ENCODE results near the gene UNC119B. TPM values are rescaled to one million over a fixed set of nuclear protein-coding genes. Genes with fewer than 3 reads are reported as not detected.
A peak's percentile ranks its signal among the peaks of the same experiment; 100 is the strongest.

UNC119B gene
- total RNA-seq, 2 donors from 2014 or later = 52.8 to 60.7 TPM

GRCh38 chr12:120690978-120691377 lies 19.3 kb upstream of the UNC119B start:
- no peaks in the 10 kb centered on the region for H3K9me3 Mint-ChIP-seq
- no peak for DNase-seq
- no peak overlapping the region for H3K4me3 ChIP-seq (ENCODE audit: low read length)
- no peak overlapping the region for H3K27ac ChIP-seq (ENCODE audit: low read depth, low read length)
- H3K27ac Mint-ChIP-seq = no peak overlapping the region
- no peak for TF ChIP-seq CTCF (conservative IDR thresholded peaks at IDR 0.05)
- 90 to 100% methylated on average over 1 to 3 of the region's 3 CpGs for WGBS, 2 experiments (ENCODE audit: insufficient coverage in 1 of 2, insufficient read length in 1 of 2)
- H3K27me3 ChIP-seq (ENCODE audit: control insufficient read depth, insufficient read depth, low read length, poor library complexity, severe bottlenecking) = no peaks in the 10 kb centered on the region
- H3K4me1 ChIP-seq (ENCODE audit: control insufficient read depth, insufficient read depth, low read length) = no peaks in the 10 kb centered on the region
- H3K36me3 ChIP-seq (ENCODE audit: control insufficient read depth, insufficient read depth, low read length) = peaks cover 35% of the 10 kb centered on the region
- no peaks in the 10 kb centered on the region for H3K9me3 ChIP-seq (ENCODE audit: control insufficient read depth, low read length)
- peaks cover 31% of the 10 kb centered on the region for H3K36me3 Mint-ChIP-seq (ENCODE audit: low read depth)
- no peaks in the 10 kb centered on the region for H3K27me3 Mint-ChIP-seq (ENCODE audit: insufficient read depth)
- H3K4me1 Mint-ChIP-seq = peaks cover 42% of the 10 kb centered on the region
- no peak overlapping the region for H3K4me3 Mint-ChIP-seq
- H3K9ac ChIP-seq (ENCODE audit: extremely low read depth, low read length, poor library complexity, severe bottlenecking) = no peak overlapping the region

- H3K4me3 ChIP-seq (ENCODE audit: low read length) = no peak overlapping the region
- Mint-ChIP-seq H3K9me3 (no peaks in the 10 kb centered on the region), H3K36me3 (ENCODE audit: low read depth) (peaks cover 47% of the 10 kb centered on the region), H3K4me3 (no peak overlapping the region), H3K27ac (peak overlapping the region; percentile 2), H3K27me3 (ENCODE audit: insufficient read depth) (no peaks in the 10 kb centered on the region), H3K4me1 (peaks cover 42% of the 10 kb centered on the region)
- peak overlapping the region; percentile 45 for H3K27ac ChIP-seq (ENCODE audit: low read depth, low read length)
- no peak for TF ChIP-seq CTCF (conservative IDR thresholded peaks at IDR 0.05)
- H3K9me3 ChIP-seq (ENCODE audit: control insufficient read depth, low read length) = no peaks in the 10 kb centered on the region
- no peaks in the 10 kb centered on the region for H3K27me3 ChIP-seq (ENCODE audit: control insufficient read depth, insufficient read depth, low read length, poor library complexity, severe bottlenecking)
- peaks cover 51% of the 10 kb centered on the region for H3K36me3 ChIP-seq (ENCODE audit: control insufficient read depth, insufficient read depth, low read length)
- H3K9ac ChIP-seq (ENCODE audit: extremely low read depth, low read length, poor library complexity, severe bottlenecking) = no peak overlapping the region
- H3K4me1 ChIP-seq (ENCODE audit: control insufficient read depth, insufficient read depth, low read length) = no peaks in the 10 kb centered on the region
- WGBS, 2 experiments (ENCODE audit: insufficient coverage in 1 of 2, insufficient read length in 1 of 2) = 88 to 92% methylated on average over 10 to 11 of the region's 11 CpGs
- DNase-seq = no peak
These were observed 17.7 kb upstream of the UNC119B start for GRCh38 chr12:120692524-120693033.

- peaks cover 58% of the 10 kb centered on the region for H3K36me3 Mint-ChIP-seq (ENCODE audit: low read depth)
- no peak overlapping the region for H3K9ac ChIP-seq (ENCODE audit: extremely low read depth, low read length, poor library complexity, severe bottlenecking)
- WGBS, 2 experiments (ENCODE audit: insufficient coverage in 1 of 2, insufficient read length in 1 of 2) = 72 to 81% methylated on average over 4 of the region's 4 CpGs
- no peak overlapping the region for H3K4me3 ChIP-seq (ENCODE audit: low read length)
- no peak overlapping the region for H3K4me3 Mint-ChIP-seq
- no peak for TF ChIP-seq CTCF (conservative IDR thresholded peaks at IDR 0.05)
- no peak for DNase-seq
- H3K9me3 ChIP-seq (ENCODE audit: control insufficient read depth, low read length) = no peaks in the 10 kb centered on the region
- H3K27me3 ChIP-seq (ENCODE audit: control insufficient read depth, insufficient read depth, low read length, poor library complexity, severe bottlenecking) = no peaks in the 10 kb centered on the region
- H3K4me1 ChIP-seq (ENCODE audit: control insufficient read depth, insufficient read depth, low read length) = no peaks in the 10 kb centered on the region
- H3K9me3 Mint-ChIP-seq = no peaks in the 10 kb centered on the region
- H3K27ac ChIP-seq (ENCODE audit: low read depth, low read length) = peak overlapping the region; percentile 90
- peak overlapping the region; percentile 57 for H3K27ac Mint-ChIP-seq
- peaks cover 34% of the 10 kb centered on the region for H3K4me1 Mint-ChIP-seq
- no peaks in the 10 kb centered on the region for H3K27me3 Mint-ChIP-seq (ENCODE audit: insufficient read depth)
- peaks cover 63% of the 10 kb centered on the region for H3K36me3 ChIP-seq (ENCODE audit: control insufficient read depth, insufficient read depth, low read length)
These were observed 16.4 kb upstream of the UNC119B start for GRCh38 chr12:120693848-120694247.

All from endodermal cell (in vitro differentiated cells).